Mucosa of stomach (tissue), 1 donor: ENCODE measurements around the gene ICE2.

Experiments used
- H3K27me3 ChIP-seq: one replicate; pipeline ENCODE4 v1.7.0; 2013; ENCODE audit warnings: mild to moderate bottlenecking, low read length; ENCODE audit not compliant: control insufficient read depth, insufficient read depth
- H3K36me3 ChIP-seq: one replicate; pipeline ENCODE4 v1.7.0; 2013; ENCODE audit warnings: low read length; ENCODE audit not compliant: control insufficient read depth, insufficient read depth
- H3K4me1 ChIP-seq: one replicate; pipeline ENCODE4 v1.7.0; 2013; ENCODE audit warnings: mild to moderate bottlenecking, low read length; ENCODE audit not compliant: control insufficient read depth, insufficient read depth
- H3K4me3 ChIP-seq: one replicate; pipeline ENCODE4 v1.7.0; 2013; ENCODE audit warnings: low read length
- H3K9ac ChIP-seq: one replicate; pipeline ENCODE4 v1.7.0; 2013; ENCODE audit warnings: mild to moderate bottlenecking, low read length, moderate library complexity
- H3K9me3 ChIP-seq: one replicate; pipeline ENCODE4 v1.7.0; 2013; ENCODE audit warnings: mild to moderate bottlenecking, low read length, moderate library complexity; ENCODE audit not compliant: control insufficient read depth
- donor health status: Pancreatic carcinoma.

ICE2 gene

DNA sequence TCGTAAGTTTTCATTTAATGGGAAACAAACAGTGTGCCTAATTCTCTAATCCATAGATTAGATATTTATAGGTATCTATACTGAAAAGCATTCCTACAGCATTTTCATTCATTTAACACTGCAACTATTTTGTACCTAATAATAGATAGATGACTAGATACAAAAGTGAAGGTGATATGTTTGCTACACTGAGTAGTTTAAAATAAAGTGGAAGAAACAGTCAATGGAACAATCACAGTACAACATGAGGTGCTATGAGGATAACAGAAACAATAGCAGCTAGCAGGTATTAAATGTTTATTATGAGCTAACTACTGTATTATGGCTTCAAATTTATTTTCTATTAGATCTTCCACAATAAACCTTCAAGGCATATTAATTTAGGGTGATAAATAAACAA is 50.0 kb downstream of the ICE2 start:
- no peaks in the 10 kb centered on the region for H3K9me3 ChIP-seq
- no peaks in the 10 kb centered on the region for H3K4me1 ChIP-seq
- H3K4me3 ChIP-seq: no peak overlapping the region
- no peak overlapping the region for H3K9ac ChIP-seq
- no peaks in the 10 kb centered on the region for H3K27me3 ChIP-seq
- H3K36me3 ChIP-seq: no peaks in the 10 kb centered on the region

DNA sequence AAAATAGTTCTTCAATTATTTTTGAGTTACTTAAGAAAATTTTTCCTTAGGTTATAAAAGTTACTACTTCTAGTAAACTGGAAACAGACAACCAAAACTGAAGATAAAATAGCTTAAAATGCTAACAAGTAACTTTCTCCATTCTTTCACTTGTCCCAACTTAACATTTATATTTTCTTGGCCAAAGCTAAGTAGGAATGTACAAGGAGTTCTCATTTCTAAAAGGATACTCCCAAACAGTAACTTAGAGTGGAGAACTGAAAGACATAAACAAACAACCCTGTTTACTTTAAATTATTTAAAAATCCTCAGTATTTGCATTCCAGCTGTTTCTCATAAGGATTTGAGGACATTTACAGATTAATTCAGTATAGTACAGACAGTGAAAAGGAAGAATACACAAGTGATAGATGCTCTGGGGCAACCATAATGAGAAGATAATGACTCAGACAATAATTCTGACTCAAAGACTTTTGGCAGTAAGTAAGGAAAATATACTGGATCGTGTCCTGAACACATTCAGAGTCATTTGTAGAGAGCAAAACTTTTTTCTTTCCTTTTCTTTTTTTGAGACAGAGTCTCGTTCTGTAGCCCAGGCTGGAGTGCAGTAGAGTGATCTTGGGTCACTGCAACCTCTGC is 52.0 kb downstream of the ICE2 start:
- H3K4me1 ChIP-seq: no peaks in the 10 kb centered on the region
- no peaks in the 10 kb centered on the region for H3K27me3 ChIP-seq
- H3K9me3 ChIP-seq: no peaks in the 10 kb centered on the region
- H3K4me3 ChIP-seq: no peak overlapping the region
- no peak overlapping the region for H3K9ac ChIP-seq
- H3K36me3 ChIP-seq: no peaks in the 10 kb centered on the region

DNA sequence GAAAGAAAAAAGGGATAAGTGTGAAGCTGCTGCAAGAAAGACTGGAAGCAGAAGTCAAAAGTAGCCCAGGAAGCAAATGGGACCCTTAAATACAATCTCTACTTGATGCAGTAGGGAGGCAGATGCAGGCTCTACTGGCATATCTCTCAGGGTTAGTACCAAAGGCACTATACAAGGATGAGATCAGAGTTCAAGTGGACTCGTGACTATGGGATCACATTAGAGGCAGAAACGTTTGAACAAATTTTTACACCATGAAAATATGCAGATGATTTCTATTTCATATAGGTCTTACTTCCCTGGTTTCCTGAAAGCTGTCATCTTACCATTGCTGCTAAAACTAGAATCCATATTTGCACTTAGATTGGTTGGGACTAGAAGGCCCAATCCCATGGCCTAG is 53.5 kb downstream of the ICE2 start:
- Histone ChIP-seq H3K4me3 (no peak overlapping the region), H3K9me3 (no peaks in the 10 kb centered on the region), H3K4me1 (no peaks in the 10 kb centered on the region), H3K9ac (no peak overlapping the region), H3K27me3 (no peaks in the 10 kb centered on the region), H3K36me3 (no peaks in the 10 kb centered on the region)

DNA sequence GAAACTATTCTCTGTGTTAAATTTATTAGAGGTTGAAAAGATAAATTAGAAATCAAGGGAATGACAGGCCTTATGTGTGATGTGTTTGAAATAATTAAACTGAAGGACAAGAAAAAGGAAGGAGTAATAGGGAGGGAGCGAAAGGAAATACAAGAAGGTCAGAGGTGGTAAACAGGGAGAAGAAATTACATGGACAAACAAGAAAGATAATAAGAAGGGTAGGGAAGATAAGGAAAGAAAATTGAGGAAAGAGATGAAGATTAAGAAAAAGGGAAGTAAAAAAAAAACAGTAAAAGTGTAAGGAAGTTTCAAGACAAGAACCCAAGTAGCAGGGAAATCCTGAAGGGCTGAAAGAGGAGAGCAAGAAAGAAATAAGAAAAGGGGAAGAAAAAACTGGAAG is 54.9 kb downstream of the ICE2 start:
- H3K36me3 ChIP-seq: no peaks in the 10 kb centered on the region
- no peak overlapping the region for H3K9ac ChIP-seq
- no peak overlapping the region for H3K4me3 ChIP-seq
- H3K27me3 ChIP-seq: no peaks in the 10 kb centered on the region
- H3K4me1 ChIP-seq: no peaks in the 10 kb centered on the region
- H3K9me3 ChIP-seq: no peaks in the 10 kb centered on the region

DNA sequence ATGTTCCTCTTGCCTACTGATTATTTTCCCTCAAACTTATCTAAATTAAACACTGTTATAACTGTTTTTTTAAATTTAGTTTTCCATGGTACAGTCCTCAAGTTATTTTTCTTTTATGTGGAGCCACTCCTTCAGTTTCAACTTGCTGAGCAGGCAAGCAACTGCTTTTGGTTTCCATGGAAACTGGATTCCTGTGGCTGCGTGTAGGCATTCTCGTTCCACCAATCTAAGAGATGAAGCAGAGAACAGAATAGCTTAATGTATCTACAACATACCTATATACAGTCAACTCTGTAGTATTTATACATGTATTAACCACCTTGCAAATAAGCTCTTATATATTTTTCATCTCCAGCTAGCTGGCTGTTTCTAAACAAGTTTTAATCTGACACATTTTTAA is 55.4 kb downstream of the ICE2 start:
- H3K9ac ChIP-seq: no peak overlapping the region
- H3K4me3 ChIP-seq: no peak overlapping the region
- no peaks in the 10 kb centered on the region for H3K9me3 ChIP-seq
- no peaks in the 10 kb centered on the region for H3K4me1 ChIP-seq
- H3K27me3 ChIP-seq: no peaks in the 10 kb centered on the region
- H3K36me3 ChIP-seq: no peaks in the 10 kb centered on the region

DNA sequence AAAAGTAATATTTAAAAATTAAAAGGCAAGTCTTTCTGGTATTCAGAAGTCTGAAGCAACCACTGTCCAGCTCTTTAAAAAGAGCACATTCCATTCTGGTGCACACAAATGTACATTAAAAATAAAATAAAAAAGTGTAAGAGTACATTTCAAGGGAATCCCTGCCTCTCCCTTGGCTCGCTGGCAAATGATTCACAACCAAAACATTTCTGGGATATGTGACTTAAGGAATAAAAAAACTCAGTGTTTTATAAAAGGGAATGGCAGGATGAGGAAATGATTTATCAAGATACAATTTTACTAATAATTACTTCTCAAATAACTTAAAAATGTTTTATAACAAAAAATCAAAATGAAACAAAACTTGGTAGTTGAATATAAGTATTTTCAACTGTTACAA is 57.4 kb downstream of the ICE2 start:
- Histone ChIP-seq H3K9me3 (no peaks in the 10 kb centered on the region), H3K36me3 (no peaks in the 10 kb centered on the region), H3K9ac (no peak overlapping the region), H3K4me1 (peaks cover 4% of the 10 kb centered on the region), H3K27me3 (no peaks in the 10 kb centered on the region), H3K4me3 (no peak overlapping the region)

DNA sequence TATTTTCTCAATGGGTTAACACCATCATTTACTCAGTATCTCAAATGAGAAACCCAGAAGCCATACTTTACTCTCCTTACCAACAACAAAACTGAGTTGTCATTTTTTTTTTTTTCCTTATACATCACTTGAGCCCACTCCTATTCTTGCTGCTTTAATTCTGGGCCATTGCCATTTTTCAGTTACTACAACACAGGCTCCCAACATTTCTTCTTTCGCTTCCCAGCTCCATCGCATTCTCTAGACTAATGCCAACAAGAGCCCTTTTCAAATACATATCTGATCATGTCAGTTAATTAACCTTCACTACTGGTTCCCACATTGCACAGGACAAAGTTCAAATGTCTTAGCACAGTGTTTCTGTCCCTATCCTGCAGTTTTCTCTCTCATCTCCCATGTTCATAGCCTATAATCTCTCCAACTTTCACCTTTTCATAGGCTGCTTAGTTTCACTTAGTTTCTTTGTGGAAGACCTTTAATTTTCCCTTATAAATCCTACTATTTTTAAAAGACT is 58.7 kb downstream of the ICE2 start:
- H3K27me3 ChIP-seq: no peaks in the 10 kb centered on the region
- H3K4me1 ChIP-seq: peaks cover 4% of the 10 kb centered on the region
- H3K4me3 ChIP-seq: no peak overlapping the region
- no peaks in the 10 kb centered on the region for H3K36me3 ChIP-seq
- no peak overlapping the region for H3K9ac ChIP-seq
- no peaks in the 10 kb centered on the region for H3K9me3 ChIP-seq

DNA sequence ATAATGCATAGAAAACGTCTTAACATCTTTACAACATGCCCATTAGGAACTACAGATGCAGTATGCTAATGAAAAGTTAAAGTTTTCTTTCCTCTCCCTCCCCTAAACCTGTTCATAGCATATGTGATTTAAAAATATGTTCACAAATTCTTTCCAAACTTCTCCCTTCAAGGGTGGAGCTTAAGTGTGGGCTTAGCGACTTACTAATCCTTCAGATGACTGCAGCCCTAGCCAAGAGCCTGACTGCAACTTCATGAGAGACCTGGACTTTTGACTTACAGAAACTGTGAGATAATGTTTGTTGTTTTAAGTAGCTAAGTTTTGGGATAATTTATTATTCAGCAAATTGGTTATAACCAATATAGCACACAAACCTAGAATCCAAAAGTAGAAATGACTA is 59.2 kb downstream of the ICE2 start:
- H3K27me3 ChIP-seq: no peaks in the 10 kb centered on the region
- H3K9ac ChIP-seq: no peak overlapping the region
- H3K4me3 ChIP-seq: no peak overlapping the region
- no peaks in the 10 kb centered on the region for H3K36me3 ChIP-seq
- no peaks in the 10 kb centered on the region for H3K9me3 ChIP-seq
- peaks cover 4% of the 10 kb centered on the region for H3K4me1 ChIP-seq

DNA sequence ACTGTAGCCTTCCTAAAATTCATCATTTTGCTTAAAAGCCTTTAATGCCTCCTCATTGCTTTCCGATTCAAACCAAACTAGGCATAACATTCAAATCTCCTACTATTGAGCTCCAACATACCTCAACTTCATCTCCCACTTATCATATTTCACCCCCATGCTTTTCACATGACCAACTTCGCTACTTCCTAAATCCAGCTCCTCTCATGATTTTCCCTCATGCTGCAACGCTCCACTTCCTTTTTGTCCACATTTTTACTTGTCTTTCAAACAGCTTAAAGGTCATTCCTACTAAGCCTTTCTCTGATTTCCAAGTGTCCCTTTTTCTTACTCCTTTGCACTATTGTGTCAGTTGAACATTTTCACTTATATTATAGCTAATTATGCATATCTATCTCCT is 60.8 kb downstream of the ICE2 start:
- Histone ChIP-seq H3K9ac (no peak overlapping the region), H3K4me1 (peaks cover 16% of the 10 kb centered on the region), H3K27me3 (no peaks in the 10 kb centered on the region)

DNA sequence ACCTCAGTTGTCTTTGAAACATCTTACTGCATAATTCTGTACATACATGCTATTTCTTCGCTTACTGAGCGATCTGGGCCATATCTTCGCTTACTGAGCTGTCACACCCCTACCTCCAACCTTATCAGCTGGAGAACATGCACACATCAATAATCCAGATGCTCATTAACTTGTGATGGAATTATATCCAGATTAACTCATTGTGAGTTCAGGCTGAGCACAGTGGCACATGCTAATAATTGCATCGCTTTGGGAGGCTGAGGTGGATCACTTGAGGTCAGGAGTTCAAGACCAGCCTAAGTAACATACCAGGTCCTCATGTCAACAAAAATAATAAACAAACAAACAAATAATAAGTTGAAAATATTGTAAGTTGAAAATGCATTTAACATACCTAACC is 61.8 kb downstream of the ICE2 start:
- Histone ChIP-seq H3K4me1 (peaks cover 16% of the 10 kb centered on the region), H3K4me3 (no peak overlapping the region), H3K36me3 (no peaks in the 10 kb centered on the region), H3K9me3 (no peaks in the 10 kb centered on the region), H3K9ac (no peak overlapping the region), H3K27me3 (no peaks in the 10 kb centered on the region)

More for the DNA sequence above, 60.8 kb downstream of the ICE2 start:
- no peaks in the 10 kb centered on the region for H3K9me3 ChIP-seq
- H3K4me3 ChIP-seq: no peak overlapping the region
- no peaks in the 10 kb centered on the region for H3K36me3 ChIP-seq

DNA sequence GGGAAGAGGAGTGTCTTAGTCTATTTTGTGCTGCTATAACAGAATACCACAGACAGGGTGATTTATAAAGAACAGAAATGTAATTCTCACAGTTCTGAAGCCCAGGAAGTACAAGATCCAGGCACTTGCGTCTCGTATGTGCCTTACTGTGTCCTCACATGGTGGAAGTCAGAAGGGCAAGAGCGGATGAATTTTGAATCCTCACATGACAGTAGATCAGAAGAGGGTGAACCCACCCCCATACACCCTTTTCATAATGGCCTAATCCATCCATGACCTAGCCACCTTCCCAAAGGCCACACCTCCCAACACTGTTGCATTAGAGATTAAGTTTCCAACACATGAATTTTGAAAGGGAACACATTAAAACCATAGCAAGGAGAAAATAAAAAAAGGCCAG is 62.5 kb downstream of the ICE2 start:
- Histone ChIP-seq H3K9ac (no peak overlapping the region), H3K4me3 (no peak overlapping the region), H3K9me3 (no peaks in the 10 kb centered on the region), H3K36me3 (no peaks in the 10 kb centered on the region), H3K4me1 (peaks cover 16% of the 10 kb centered on the region), H3K27me3 (no peaks in the 10 kb centered on the region)

DNA sequence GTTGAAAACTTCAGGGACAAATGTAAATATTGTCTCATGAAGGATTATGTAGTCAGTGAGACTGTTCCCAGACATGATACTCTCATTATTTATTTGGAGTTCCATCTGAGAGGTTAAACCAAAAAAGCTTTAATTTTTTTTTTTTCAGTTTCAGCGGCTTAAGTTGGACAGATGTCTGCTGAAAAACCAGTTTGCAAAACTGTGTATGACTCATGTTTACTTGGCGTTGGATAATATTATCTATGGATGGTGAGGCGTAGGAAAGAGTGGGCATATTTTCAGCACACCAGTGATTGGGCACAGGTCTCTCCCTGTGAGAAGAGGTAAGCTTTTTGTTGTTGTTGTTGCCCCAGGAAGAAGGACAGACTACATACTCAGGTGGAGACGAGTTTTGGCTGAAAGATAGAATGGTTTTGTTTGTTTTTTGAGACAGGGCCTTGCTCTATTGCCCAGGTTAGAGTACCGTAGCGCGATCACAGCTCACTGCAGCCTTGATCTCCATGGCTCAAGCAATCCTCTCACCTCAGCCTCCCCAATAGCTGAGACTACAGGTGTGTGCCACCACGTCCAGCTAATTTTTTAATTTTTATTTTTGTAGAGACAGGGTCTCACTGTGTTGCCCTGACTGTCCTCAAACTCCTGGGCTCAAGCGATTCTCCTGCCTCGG is 64.8 kb downstream of the ICE2 start:
- no peak overlapping the region for H3K9ac ChIP-seq
- no peaks in the 10 kb centered on the region for H3K36me3 ChIP-seq
- no peaks in the 10 kb centered on the region for H3K9me3 ChIP-seq
- H3K4me1 ChIP-seq: peaks cover 21% of the 10 kb centered on the region
- H3K27me3 ChIP-seq: no peaks in the 10 kb centered on the region
- H3K4me3 ChIP-seq: no peak overlapping the region
